GM19240 (cell line): ENCODE data around the gene ADAP1.

Source experiments
- DNase-seq: peaks from one replicate; pipeline ENCODE4 v3.0.0; 2011; ENCODE audit warnings: low spot score; ENCODE audit not compliant: insufficient read length

The ADAP1 gene

DNA sequence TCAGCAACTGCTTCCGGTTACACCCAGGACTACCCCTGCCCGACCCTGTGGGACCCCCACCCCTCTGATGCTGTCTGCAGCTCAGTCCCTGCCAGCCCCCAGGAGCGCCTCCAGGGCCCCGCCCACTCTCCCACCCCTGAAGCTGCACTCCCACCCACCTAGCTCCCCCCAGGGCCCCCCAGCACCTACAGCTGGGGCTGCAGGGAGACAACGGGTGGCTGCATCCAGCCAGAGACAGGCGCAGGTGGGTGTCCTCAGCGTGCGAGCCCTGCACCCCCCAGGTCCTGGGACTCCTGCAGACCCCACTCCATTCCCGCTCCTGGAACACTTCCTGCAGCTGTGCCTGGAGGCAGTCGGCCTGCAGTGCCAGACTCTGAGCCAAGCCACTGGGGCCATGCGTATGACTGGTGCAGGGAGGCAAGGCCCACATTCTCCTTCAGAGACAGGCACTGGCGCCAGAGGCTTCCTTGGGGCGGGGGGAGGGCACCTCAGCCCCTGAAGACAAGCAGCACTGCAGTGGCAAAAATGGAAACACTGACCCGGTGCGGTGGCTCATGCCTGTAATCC, 34.6 kb upstream of the ADAP1 start:
- DNase-seq, result no peak

DNA sequence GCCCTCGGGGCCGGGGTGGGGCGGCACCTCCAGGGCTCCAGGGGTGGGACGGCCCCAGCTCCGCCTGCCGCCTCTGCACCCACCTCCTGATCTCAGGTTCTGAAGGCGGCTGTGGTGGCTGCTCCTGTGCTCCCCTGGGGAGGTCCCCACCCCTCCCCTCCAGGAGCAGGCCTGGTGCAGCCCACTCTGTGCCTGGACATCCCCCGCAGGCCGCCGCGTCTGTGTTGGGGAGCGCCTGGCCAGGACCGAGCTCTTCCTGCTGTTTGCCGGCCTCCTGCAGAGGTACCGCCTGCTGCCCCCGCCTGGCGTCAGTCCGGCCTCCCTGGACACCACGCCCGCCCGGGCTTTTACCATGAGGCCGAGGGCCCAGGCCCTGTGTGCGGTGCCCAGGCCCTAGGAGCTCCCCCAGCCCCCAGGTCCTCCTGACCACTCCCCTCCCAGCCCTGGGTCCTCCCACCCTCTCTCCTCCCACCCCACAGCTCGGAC, 34.0 kb upstream of the ADAP1 start:
- DNase-seq, result no peak

DNA sequence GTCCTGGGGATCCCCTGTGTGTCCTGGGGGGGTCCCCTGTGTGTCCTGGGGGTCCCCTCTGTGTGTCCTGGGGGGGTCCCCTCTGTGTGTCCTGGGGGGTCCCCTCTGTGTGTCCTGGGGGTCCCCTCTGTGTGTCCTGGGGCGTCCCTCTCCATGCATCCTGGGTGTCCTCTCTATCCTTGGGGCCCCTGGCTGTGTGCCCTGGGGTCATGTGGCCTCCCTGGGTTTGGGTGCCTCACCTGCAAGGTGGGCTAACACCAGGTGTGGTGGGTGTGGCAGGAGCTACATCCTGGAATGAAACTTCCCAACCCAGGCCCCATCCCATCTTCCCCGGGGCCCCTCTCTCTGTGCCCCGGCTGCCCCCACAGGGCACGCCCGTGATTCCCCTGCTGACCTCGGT, 33.4 kb upstream of the ADAP1 start:
- no peak for DNase-seq

DNA sequence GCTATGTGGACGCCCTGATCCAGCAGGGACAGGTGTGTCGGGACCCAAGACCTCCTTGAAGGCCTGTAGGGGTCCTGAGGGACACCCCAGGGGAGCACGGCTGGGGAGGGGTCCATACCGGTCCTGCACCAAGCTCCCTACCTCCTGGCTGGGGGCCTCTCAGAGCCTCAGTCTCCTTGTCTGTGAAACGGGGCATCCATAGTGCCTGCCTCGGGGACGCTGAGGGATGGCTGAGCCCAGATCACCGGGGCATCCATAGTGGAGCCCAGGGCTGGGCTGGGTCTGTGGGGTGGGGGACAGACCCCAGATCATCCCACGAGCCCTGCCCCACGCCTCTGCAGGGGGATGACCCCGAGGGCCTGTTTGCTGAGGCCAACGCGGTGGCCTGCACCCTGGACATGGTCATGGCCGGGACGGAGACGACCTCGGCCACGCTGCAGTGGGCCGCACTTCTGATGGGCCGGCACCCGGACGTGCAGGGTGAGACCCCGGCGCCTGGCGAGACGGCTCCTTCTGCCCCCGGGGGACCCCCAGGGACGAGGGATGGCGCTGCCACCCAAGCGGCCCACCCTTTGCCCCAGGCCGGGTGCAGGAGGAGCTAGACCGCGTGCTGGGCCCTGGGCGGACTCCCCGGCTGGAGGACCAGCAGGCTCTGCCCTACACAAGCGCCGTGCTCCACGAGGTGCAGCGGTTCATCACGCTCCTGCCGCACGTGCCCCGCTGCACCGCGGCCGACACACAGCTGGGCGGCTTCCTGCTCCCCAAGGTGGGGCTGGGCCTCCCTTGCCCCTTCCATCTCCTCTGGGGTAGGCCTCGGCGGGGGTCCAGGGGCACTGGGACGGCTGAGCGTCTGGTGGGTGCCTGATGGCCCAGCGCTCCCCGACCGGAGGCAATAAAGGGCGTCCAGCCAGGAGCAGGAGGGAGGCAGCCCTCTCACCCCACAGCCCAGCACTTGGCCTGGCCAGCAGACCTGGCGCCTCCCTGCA, 32.6 kb upstream of the ADAP1 start:
- DNase-seq, result no peak

DNA sequence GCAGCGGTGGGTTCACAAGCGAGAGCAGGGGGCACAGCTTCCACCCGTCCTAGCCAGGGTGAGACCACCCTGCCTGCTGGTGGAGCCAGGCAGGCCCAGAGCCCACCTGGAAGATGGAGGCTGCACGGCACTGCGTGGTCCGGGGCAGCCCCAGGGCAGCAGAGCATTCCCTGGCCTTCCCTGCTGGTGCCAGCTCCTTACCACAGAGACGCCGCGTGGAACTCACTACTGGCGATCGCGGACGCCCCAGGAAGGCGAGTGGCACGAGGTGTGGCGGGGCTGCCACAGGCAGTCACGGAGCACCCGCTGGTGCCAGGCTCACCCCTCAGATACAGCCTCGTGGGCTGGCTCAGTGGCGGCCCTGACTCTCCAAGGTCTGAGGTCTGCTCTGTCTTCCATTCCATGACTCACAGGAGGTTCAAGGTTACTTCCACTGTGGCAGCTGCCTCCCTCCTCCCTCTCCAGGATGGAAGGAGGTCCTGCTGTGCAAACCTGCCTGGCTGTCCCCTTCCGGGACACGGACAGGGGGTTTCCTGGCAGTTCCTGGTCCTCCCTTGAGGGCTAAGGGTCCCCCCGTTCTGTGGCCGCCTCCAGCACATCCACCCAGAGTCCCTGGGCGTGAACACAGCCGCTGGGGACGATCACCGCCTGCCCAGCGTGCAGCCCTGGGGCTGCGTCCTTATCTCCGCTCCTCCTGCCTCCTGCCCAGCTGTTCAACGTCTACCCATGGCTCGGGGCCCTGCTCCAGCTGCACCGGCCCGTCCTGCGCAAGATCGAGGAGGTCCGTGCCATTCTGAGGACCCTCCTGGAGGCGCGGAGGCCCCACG, 31.6 kb upstream of the ADAP1 start:
- no peak for DNase-seq

DNA sequence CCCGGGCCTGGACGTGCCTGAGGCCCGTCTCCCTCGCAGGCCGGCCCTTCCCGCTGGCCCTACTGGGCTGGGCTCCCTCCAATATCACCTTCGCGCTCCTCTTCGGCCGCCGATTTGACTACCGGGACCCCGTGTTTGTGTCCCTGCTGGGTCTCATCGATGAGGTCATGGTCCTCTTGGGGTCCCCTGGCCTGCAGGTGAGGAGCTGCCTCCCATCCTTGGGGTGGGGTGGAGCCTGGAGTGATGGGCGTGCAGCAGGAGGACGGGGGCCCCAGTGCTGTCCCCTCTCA, 30.6 kb upstream of the ADAP1 start:
- DNase-seq, result no peak

DNA sequence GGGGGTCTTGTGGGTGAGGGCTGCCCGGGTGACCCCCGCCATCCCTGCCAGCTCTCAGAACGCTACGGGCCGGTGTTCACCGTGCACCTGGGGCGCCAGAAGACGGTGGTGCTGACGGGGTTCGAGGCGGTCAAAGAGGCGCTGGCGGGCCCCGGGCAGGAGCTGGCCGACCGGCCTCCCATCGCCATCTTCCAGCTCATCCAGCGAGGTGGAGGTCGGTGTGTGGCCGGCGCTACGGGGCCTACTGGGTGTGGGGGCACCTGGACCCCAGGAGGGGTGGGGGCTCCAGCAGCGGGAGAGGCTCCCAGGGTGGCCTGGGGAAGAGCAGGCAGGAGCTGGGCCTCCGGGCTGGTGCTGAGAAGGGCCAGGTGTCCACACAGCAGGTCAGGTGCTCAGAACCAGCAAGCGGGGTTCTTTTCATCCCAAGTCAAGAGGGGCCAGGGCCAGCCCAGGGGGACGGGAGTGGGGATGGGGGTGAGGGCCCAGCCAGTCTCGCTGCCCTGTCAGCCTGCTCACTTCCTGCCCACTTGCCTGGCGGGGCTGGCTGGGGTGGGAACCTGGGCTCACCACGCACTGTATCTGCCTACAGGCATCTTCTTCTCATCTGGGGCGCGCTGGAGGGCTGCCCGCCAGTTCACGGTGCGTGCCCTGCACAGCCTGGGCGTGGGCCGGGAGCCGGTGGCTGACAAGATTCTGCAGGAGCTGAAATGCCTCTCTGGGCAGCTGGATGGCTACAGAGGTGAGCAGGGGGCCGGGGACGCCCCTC, 30.1 kb upstream of the ADAP1 start:
- no peak for DNase-seq

DNA sequence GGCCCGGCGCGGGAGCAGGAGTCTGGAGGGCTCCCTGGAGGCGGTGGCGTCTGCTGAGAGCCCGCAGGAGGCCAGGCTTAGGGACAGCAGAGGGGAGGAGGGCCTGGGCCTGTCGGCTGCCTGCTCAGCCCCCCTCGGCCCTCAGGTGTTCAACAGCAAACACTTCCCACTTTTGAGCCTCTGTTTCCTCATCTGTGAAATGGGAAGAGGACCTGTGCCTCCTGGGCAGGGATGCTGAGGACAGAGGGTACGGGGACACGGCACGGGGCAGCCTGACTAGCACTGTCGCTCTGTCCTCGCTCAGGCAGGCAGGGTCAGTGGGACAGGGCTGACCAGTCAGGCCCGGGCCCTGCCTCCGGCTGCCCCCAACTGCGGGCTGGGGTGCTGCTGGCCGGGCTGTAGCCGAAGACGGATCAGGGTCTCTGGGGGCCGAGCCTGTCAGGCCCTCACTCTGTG, 29.2 kb upstream of the ADAP1 start:
- no peak for DNase-seq

DNA sequence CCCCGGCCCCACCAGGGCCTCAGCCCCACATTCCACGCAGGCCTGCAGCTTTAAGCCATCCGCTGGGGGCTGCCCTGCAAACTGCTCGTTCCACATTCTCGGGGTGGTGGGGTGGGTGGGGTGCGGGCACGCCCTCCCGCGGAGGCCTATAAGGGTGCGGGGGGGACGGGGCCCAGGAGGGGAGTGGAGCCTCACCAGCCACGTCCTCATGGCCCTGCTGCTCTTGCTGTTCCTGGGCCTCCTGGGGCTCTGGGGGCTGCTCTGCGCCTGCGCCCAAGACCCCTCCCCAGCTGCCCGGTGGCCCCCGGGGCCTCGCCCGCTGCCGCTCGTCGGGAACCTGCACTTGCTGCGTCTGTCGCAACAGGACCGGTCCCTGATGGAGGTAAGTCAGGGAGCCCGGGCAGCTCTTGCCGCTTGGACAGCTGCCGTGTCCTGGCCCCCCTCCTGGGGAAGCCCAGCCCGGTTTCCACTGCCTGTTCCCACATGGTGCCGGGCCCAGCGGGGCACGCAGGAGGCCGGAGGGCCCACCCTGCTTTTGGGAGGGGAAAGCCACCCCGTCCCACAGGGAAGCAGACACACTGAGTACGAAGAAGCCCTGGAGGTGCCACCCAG, 28.6 kb upstream of the ADAP1 start, which contains the start of gene CYP2W1:
Gene CYP2W1 (plus strand): TSS at position 178 of the 612 bp plus-strand sequence. CDS start 31 bp downstream, at position 209.
- DNase-seq, result no peak

DNA sequence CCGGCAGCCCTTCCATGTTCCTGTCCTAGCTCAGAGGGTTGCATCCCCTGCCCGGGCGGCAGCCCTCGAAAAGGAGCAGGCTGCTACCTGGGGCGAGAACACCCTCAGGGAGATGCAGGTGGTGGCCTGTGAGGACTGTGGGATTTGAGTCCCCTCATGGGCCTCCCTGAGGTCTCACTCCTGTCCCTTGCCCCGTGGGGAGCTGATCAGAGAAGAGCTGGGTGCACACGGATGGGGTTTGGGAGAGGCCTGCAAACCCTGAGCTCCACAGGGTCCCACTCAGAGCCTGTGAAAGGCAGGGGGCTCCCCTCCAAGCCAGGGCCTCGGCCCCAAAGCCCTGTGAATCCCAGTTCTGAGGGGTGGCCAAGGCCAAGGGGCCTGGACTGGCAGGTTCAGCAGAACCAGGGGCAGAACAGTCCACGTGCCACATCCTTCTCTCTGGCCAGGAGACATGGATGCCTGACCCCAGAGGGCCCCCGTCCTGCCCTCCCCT, 28.1 kb upstream of the ADAP1 start:
- DNase-seq, result no peak

DNA sequence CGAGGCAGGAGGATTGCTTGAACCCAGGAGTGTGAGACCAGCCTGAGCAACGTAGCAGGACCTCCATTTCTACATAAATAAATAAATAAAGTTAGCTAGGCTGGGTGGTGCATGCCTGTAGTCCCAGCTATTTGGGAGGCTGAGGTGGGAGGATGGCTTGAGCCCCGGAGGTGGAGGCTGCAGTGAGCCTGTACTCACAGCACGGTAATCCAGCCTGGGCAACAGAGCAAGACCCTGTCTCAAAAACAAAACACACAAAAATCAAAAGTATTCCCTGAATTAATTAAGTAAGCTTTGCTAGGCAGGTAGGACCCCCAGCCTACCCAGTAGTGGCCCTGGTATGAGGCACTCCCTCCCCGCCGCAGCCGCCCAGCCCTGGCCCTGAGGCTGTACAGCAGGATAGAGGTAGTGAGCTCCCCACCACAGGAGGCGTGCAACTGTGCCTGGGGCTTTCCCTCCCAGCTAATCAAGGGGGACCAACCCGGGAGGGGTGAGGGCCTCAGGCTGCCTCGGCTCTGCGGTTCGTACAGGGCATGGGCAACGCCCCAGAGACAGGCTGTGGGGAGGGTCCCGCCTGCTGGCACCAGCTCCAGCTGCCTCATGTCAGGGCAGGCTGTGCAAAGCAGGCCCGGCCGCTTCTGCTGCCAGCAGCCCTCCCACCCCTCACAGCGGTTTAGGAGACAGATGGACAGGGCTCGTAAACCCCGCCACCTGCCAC, 27.5 kb upstream of the ADAP1 start:
- no peak for DNase-seq

DNA sequence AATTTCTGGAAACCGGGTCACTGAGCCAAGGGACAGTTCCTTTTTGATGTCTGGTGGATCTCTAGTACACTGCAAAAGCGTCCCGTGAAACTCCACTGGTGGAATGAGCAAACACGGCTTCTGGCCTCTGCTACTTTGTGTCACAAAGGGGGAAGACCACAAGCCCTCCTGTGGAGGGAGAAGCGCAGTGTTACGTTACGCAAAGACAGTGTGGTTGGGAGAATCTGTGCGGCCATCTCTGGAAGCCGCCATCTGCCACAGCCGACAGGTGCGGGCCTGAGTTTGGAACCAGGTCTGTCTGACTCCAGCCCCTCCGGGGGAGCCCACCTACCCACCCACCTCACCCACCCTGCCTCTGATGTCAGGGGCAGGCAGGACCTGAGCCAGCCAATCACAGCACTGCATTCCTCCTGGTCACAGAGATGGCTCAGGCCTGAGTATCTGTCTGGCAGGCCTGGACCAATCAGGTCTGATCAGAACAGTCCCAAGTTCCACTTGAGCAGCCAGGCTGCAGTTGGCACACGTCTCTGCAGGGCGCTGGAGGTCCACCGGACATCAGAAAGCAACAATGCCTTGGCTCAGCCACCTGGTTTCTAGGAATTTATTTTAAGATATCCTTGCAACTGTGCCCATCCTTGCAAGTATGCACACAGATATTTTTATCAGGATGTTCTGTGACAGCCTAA, 25.5 kb upstream of the ADAP1 start:
- DNase-seq, result no peak

DNA sequence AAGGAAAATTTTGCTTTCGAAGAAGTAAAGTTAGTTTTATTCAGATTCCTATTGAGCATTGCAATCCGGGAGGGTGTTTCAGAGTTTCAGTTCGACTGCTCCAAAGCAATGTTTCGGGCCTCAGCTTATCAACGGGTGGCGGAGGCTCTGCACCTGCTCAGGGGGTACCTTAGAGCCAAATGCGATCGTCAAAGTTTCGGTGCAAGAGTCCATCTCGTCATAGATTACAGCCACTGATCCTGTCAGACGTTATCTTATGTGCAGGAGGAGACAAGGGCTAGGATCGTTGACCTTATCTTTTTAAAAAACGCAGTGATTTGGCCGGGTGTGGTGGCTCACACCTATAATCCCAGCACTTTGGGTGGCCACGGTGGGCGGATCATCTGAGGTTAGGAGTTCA, 24.7 kb upstream of the ADAP1 start:
- DNase-seq, result no peak

DNA sequence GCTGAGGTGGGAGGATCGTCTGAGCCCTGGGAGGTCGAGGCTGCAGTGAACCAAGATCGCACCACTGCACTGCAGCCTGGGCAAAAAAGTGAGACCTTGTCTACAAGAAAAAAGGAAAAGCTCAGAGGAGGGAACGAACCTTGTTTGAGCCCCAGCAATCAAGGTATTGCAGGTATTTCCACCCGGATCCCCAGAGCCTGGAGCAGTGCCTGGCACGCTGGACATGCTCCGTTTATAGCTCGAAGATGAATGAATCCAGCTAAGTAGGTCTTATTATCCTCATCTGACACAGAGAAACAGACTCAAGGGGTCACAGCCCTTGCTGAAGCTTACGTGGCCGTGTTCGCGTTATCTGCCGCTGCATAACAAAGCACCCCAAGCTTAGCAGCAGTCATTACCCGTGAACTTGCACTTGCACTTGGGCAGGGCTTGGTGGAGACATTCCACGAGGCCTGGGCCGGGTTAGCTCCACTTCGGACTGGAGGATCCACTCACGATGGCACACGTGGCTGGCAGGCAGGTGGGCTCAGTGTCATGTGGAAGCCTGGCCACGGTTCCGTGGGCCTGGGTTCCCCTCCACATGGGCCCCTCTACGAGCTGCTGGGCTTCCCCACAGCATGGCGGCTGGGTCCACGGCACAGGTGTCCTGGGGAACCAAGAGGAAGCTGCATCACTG, 24.1 kb upstream of the ADAP1 start:
- DNase-seq, result no peak

DNA sequence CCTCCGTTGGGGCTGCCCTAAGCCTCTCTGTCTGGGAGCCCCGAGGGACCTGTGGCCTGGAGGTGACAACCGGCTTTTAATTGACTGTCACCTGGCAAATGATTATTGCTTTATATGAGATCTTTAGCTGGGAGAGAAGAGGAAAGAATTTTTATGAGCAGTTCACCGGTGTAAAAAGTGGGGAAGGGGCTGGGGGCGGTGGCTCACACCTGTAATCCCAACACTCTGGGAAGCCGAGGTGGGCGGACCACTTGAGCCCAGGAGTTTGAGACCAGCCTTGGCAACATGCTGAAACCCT, 23.5 kb upstream of the ADAP1 start:
- DNase-seq, result no peak

DNA sequence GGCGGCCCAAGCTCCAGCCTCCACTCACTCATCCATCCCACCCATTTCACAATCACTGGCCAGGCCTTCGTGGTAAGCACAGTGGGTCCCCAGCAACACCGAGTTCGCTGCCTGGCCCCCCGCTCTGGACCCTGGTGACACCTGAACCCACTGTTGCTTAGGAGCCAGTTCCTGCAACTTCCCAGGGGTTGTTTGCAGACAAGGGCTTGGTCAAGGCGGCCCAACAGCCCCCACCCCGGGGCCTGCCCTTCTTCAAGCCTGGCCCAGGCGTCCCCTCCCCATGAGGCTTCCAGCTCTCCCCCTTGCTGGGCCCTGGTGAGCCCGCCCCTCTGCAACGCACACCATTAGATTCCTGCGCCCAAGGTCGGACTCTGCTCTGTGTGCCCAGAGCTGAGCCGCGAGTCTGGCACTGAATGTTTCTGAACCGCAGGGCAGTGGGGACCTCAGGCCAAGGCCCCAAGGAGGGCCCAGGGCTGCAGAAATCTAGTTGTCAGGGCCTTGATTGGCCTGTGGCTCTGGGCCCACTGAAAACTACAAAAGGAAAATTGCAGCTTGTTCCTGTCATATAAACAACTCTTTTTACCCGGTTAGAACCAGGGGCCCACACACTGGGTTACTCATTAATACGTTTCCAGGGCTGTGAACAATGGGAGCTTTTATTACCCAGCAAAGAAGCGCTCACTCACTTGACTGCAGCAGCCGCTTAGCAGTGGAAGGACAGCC, 23.0 kb upstream of the ADAP1 start:
- no peak for DNase-seq

DNA sequence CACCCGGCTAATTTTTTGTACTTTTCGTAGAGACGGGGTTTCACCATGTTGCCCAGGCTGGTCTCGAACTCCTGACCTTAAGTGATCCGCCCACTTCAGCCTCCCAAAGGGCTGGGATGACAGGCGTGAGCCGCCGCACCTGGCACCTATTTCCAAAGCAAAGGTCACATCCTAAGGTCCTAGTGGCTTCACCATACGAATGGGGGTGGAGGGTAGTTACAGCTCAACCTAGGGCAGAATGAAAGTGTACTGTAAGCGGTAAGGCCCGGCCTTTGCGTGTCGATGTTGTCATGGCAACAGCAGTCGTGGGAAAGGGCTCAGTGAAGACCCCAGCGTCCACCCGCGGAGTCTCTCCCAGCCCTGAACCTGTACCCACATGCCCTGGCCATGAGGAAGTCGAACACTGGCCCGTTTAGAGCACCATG, 22.4 kb upstream of the ADAP1 start:
- no peak for DNase-seq
